Hypothalamus (tissue), 51 donors: Measurements from ENCODE around the gene ITGA7.

Experiments
- DNase-seq, 51 donors: peaks; one replicate each; lab custom pipeline; 2025; lab: John Stamatoyannopoulos, UW

ITGA7 gene

GRCh38 chr12:55734595-55734994 lies 26.9 kb upstream of the ITGA7 start:
- DNase-seq, result no peak

- no peak for DNase-seq
Measured at GRCh38 chr12:55733858-55734257, 26.2 kb upstream of the ITGA7 start.

- DNase-seq, result no peak
Measured at GRCh38 chr12:55733021-55733555, 25.4 kb upstream of the ITGA7 start.

GRCh38 chr12:55732288-55732687 lies 24.6 kb upstream of the ITGA7 start:
- DNase-seq, result no peak

GRCh38 chr12:55729819-55730818 lies 22.4 kb upstream of the ITGA7 start:
- peak in 42 of 51 donors; percentile 31 to 83 (median 60) for DNase-seq

GRCh38 chr12:55728939-55729818 lies 21.5 kb upstream of the ITGA7 start, which contains the start of gene CD63:
CD63 (minus strand) TSS chr12:55729009; CDS start chr12:55728341, 668 bp downstream.
- DNase-seq, result peak; percentile 63 to 96 (median 88)

GRCh38 chr12:55728186-55728938 lies 20.7 kb upstream of the ITGA7 start:
- peak in 46 of 51 donors; percentile 33 to 85 (median 69) for DNase-seq

- peak in 19 of 51 donors; percentile 16 to 72 (median 43) for DNase-seq
Measured at GRCh38 chr12:55727643-55728185, 20.0 kb upstream of the ITGA7 start.

- DNase-seq, result no peak
Measured at GRCh38 chr12:55726971-55727370, 19.3 kb upstream of the ITGA7 start.

GRCh38 chr12:55725556-55725955 lies 17.9 kb upstream of the ITGA7 start:
- no peak for DNase-seq

GRCh38 chr12:55724940-55725309 lies 17.2 kb upstream of the ITGA7 start:
- no peak for DNase-seq

GRCh38 chr12:55724226-55724939 lies 16.7 kb upstream of the ITGA7 start:
- DNase-seq, result peak in 31 of 51 donors; percentile 12 to 79 (median 46)

- DNase-seq, result no peak
Measured at GRCh38 chr12:55723516-55724225, 16.0 kb upstream of the ITGA7 start.

- DNase-seq, result no peak
Measured at GRCh38 chr12:55722948-55723347, 15.2 kb upstream of the ITGA7 start.

GRCh38 chr12:55721601-55722213 lies 14.0 kb upstream of the ITGA7 start:
- peak in 4 of 51 donors; percentile 10 to 36 (median 20) for DNase-seq

GRCh38 chr12:55720894-55721444 lies 13.3 kb upstream of the ITGA7 start:
- DNase-seq, result peak in 44 of 51 donors; percentile 19 to 88 (median 62)

- peak in 17 of 51 donors; percentile 13 to 59 (median 27) for DNase-seq
Measured at GRCh38 chr12:55720071-55720564, 12.4 kb upstream of the ITGA7 start, which contains the start of gene RDH5. RDH5 (plus strand) TSS chr12:55720393; CDS start chr12:55721185, 792 bp downstream.
